ENCODE results near the gene KCNQ1. TPM values are rescaled to one million over a fixed set of nuclear protein-coding genes. Genes with fewer than 3 reads are reported as not detected.

Gene KCNQ1
- total RNA-seq, 1 experiment from 2014 or later = not detected

- ChIA-PET CTCF (no interaction called here), POLR2A (no interaction called here)
- BruUV-seq (replicated peaks) = no TSS peak
- no peak for TF ChIP-seq CTCF (IDR thresholded peaks at IDR 0.05; ENCODE audit: unreplicated experiment)
- Mint-ChIP-seq H3K36me3 (ENCODE audit: insufficient read depth, unreplicated experiment) (peaks cover 4% of the 10 kb centered on the region), H3K27ac (ENCODE audit: low read depth, unreplicated experiment) (no peak overlapping the region), H3K4me1 (ENCODE audit: insufficient read depth, unreplicated experiment) (no peaks in the 10 kb centered on the region), H3K27me3 (ENCODE audit: insufficient read depth, unreplicated experiment) (peaks cover 30% of the 10 kb centered on the region), H3K9me3 (ENCODE audit: unreplicated experiment) (peaks cover 47% of the 10 kb centered on the region), H3K4me3 (ENCODE audit: unreplicated experiment) (no peak overlapping the region)
- intact Hi-C loops (cut with micrococcal nuclease) = no loop called here
- DNase-seq (ENCODE audit: unreplicated experiment) = no peak
These were observed 203.1 kb downstream of the KCNQ1 start for GRCh38 chr11:2647953-2648352.

DNA sequence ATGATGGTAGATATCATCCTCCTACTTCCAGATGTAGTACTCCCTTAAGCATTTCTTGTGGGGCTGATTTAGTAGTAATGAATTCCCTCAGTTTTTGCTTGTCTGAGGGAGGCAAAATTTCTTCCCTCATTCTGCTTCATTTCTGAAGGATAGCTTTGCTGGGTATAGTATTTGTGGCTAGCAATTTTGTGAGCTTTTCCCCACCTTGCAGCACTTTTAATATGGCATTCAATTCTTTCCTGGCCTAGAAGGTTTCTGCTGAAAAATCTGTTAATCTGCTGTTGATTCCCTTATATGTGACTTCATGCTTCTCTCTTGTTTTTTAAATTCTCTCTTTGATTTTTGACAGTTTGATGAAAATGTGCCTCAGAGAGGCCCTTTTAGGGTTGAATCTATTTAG is 204.6 kb downstream of the KCNQ1 start:
- no peak for DNase-seq (ENCODE audit: unreplicated experiment)
- intact Hi-C loops (cut with micrococcal nuclease) = no loop called here
- H3K36me3 Mint-ChIP-seq (ENCODE audit: insufficient read depth, unreplicated experiment) = peaks cover 4% of the 10 kb centered on the region
- H3K4me3 Mint-ChIP-seq (ENCODE audit: unreplicated experiment) = no peak overlapping the region
- ChIA-PET POLR2A (interaction anchor here (0.5 kb wide), 1 partner anchor 251 kb away, joined by 3 read pairs; no protein-coding TSS in a partner anchor), CTCF (no interaction called here)
- no peaks in the 10 kb centered on the region for H3K4me1 Mint-ChIP-seq (ENCODE audit: insufficient read depth, unreplicated experiment)
- no peak for TF ChIP-seq CTCF (IDR thresholded peaks at IDR 0.05; ENCODE audit: unreplicated experiment)
- BruUV-seq (replicated peaks) = no TSS peak
- H3K27ac Mint-ChIP-seq (ENCODE audit: low read depth, unreplicated experiment) = no peak overlapping the region
- H3K9me3 Mint-ChIP-seq (ENCODE audit: unreplicated experiment) = peaks cover 33% of the 10 kb centered on the region
- H3K27me3 Mint-ChIP-seq (ENCODE audit: insufficient read depth, unreplicated experiment) = peaks cover 15% of the 10 kb centered on the region

DNA sequence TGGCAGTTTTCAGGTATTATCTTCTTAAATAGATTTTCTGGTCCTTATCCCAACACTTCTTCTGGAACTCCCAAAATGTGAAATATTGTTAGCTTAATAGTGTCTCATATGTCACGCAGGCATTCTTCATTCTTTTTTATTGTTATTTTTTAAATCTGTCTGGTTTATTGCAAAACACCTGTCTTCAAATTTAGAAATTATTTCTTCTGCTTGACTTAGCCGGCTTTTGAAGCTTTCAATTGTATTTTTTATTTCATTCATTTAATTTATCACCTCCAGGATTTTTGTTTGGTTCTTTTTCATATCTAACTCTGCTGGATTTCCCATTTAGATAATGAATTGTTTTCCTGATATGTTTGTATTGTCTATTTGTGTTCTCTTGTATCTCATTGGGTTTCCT is 205.0 kb downstream of the KCNQ1 start:
- DNase-seq (ENCODE audit: unreplicated experiment) = no peak
- H3K4me3 Mint-ChIP-seq (ENCODE audit: unreplicated experiment) = no peak overlapping the region
- no peak overlapping the region for H3K27ac Mint-ChIP-seq (ENCODE audit: low read depth, unreplicated experiment)
- ChIA-PET POLR2A (interaction anchor here (0.5 kb wide), 1 partner anchor 250 kb away, joined by 3 read pairs; no protein-coding TSS in a partner anchor), CTCF (interaction anchor here (0.6 kb wide), 1 partner anchor 1987 kb away, joined by 4 read pairs; the partner anchor contains the start of gene OR51D1)
- peaks cover 33% of the 10 kb centered on the region for H3K9me3 Mint-ChIP-seq (ENCODE audit: unreplicated experiment)
- H3K36me3 Mint-ChIP-seq (ENCODE audit: insufficient read depth, unreplicated experiment) = peaks cover 4% of the 10 kb centered on the region
- peaks cover 12% of the 10 kb centered on the region for H3K27me3 Mint-ChIP-seq (ENCODE audit: insufficient read depth, unreplicated experiment)
- BruUV-seq (replicated peaks) = no TSS peak
- intact Hi-C loops (cut with micrococcal nuclease) = no loop called here
- no peaks in the 10 kb centered on the region for H3K4me1 Mint-ChIP-seq (ENCODE audit: insufficient read depth, unreplicated experiment)
- TF ChIP-seq CTCF (IDR thresholded peaks at IDR 0.05; ENCODE audit: unreplicated experiment) = no peak

GRCh38 chr11:2650343-2650867 is 205.6 kb downstream of the KCNQ1 start:
- Mint-ChIP-seq H3K4me3 (ENCODE audit: unreplicated experiment) (no peak overlapping the region), H3K36me3 (ENCODE audit: insufficient read depth, unreplicated experiment) (peaks cover 4% of the 10 kb centered on the region), H3K27me3 (ENCODE audit: insufficient read depth, unreplicated experiment) (peaks cover 12% of the 10 kb centered on the region), H3K4me1 (ENCODE audit: insufficient read depth, unreplicated experiment) (no peaks in the 10 kb centered on the region), H3K27ac (ENCODE audit: low read depth, unreplicated experiment) (no peak overlapping the region), H3K9me3 (ENCODE audit: unreplicated experiment) (peaks cover 33% of the 10 kb centered on the region)
- intact Hi-C loops (cut with micrococcal nuclease) = no loop called here
- DNase-seq (ENCODE audit: unreplicated experiment) = no peak
- no peak for TF ChIP-seq CTCF (IDR thresholded peaks at IDR 0.05; ENCODE audit: unreplicated experiment)
- POLR2A ChIA-PET = no interaction called here
- no TSS peak for BruUV-seq (replicated peaks)
- CTCF ChIA-PET = interaction anchor here (0.6 kb wide), 1 partner anchor 1987 kb away, joined by 4 read pairs; the partner anchor contains the start of gene OR51D1

Measured in MCF 10A (cell line).